SH-SY5Y (cell line): Measurements from ENCODE around the gene SMIM15.

Experiments used
- GATA2 ChIP-seq: IDR thresholded peaks from 2 replicates; pipeline ENCODE4 v1.6.1; 2011; ENCODE audit warnings: mild to moderate bottlenecking, low read depth, low read length
- GATA3 ChIP-seq: IDR thresholded peaks from 2 replicates; pipeline ENCODE4 v1.6.1; 2011; ENCODE audit warnings: low read depth, mild to moderate bottlenecking, low read length, moderate library complexity

SMIM15 gene

GRCh38 chr5:61132559-61132958 is 29.7 kb downstream of the SMIM15 start:
- TF ChIP-seq GATA2 (no peak), GATA3 (no peak)

- TF ChIP-seq GATA2 (no peak), GATA3 (no peak)
Measured at GRCh38 chr5:61130289-61130688, 32.0 kb downstream of the SMIM15 start.

GRCh38 chr5:61123145-61123544 is 39.1 kb downstream of the SMIM15 start:
- TF ChIP-seq GATA3 = no peak
- TF ChIP-seq GATA2 = no peak

- no peak for TF ChIP-seq GATA2
- no peak for TF ChIP-seq GATA3
Measured at GRCh38 chr5:61120534-61120933, 41.7 kb downstream of the SMIM15 start.

- TF ChIP-seq GATA2 (no peak), GATA3 (no peak)
Measured at GRCh38 chr5:61119066-61119465, 43.2 kb downstream of the SMIM15 start.

GRCh38 chr5:61115968-61116367 is 46.3 kb downstream of the SMIM15 start:
- TF ChIP-seq GATA2 (no peak), GATA3 (no peak)

GRCh38 chr5:61114441-61114840 is 47.8 kb downstream of the SMIM15 start:
- TF ChIP-seq GATA2 (no peak), GATA3 (no peak)
